ENCODE results near the gene TUSC1.
"Not testable (repeated sequence)": the region's sequence is repeated elsewhere in the genome, so short reads cannot be mapped to it uniquely, and the experiment has no call there.

Gene TUSC1

GRCh38 chr9:25681266-25681665 is 3.0 kb upstream of the TUSC1 start:
- H3K9ac ChIP-seq (ENCODE audit: low read length): no peak overlapping the region
- H3K4me1 ChIP-seq (ENCODE audit: control insufficient read depth, insufficient read depth, low read length): peaks cover 8% of the 10 kb centered on the region
- H3K4me3 ChIP-seq (ENCODE audit: low read length): no peak overlapping the region
- no peaks in the 10 kb centered on the region for H3K36me3 ChIP-seq (ENCODE audit: control insufficient read depth, insufficient read depth, low read length)
- H3K27me3 ChIP-seq (ENCODE audit: control insufficient read depth, insufficient read depth, low read length): no peaks in the 10 kb centered on the region
- H3K9me3 ChIP-seq (ENCODE audit: control insufficient read depth, low read length): no peaks in the 10 kb centered on the region

GRCh38 chr9:25678846-25679360 is 659 bp upstream of the TUSC1 start:
- H3K4me3 ChIP-seq (ENCODE audit: low read length): peak overlapping the region; percentile 58
- peak overlapping the region; percentile 91 for H3K9ac ChIP-seq (ENCODE audit: low read length)
- H3K4me1 ChIP-seq (ENCODE audit: control insufficient read depth, insufficient read depth, low read length): peaks cover 8% of the 10 kb centered on the region
- H3K36me3 ChIP-seq (ENCODE audit: control insufficient read depth, insufficient read depth, low read length): no peaks in the 10 kb centered on the region
- no peaks in the 10 kb centered on the region for H3K27me3 ChIP-seq (ENCODE audit: control insufficient read depth, insufficient read depth, low read length)
- H3K9me3 ChIP-seq (ENCODE audit: control insufficient read depth, low read length): no peaks in the 10 kb centered on the region

GRCh38 chr9:25677301-25678146 is 720 bp downstream of the TUSC1 start:
- Histone ChIP-seq H3K36me3 (ENCODE audit: control insufficient read depth, insufficient read depth, low read length) (no peaks in the 10 kb centered on the region), H3K9me3 (ENCODE audit: control insufficient read depth, low read length) (no peaks in the 10 kb centered on the region), H3K4me3 (ENCODE audit: low read length) (peak overlapping the region; percentile 42), H3K27me3 (ENCODE audit: control insufficient read depth, insufficient read depth, low read length) (no peaks in the 10 kb centered on the region), H3K4me1 (ENCODE audit: control insufficient read depth, insufficient read depth, low read length) (peaks cover 8% of the 10 kb centered on the region), H3K9ac (ENCODE audit: low read length) (peak overlapping the region; percentile 91)

GRCh38 chr9:25675858-25676257 is 2.4 kb downstream of the TUSC1 start:
- H3K4me1 ChIP-seq (ENCODE audit: control insufficient read depth, insufficient read depth, low read length); H3K36me3 ChIP-seq (ENCODE audit: control insufficient read depth, insufficient read depth, low read length); H3K4me3 ChIP-seq (ENCODE audit: low read length); H3K27me3 ChIP-seq (ENCODE audit: control insufficient read depth, insufficient read depth, low read length); H3K9me3 ChIP-seq (ENCODE audit: control insufficient read depth, low read length); H3K9ac ChIP-seq (ENCODE audit: low read length): not testable (repeated sequence)

GRCh38 chr9:25658571-25658970 is 19.7 kb downstream of the TUSC1 start:
- Histone ChIP-seq H3K9ac (ENCODE audit: low read length) (no peak overlapping the region), H3K4me3 (ENCODE audit: low read length) (no peak overlapping the region), H3K4me1 (ENCODE audit: control insufficient read depth, insufficient read depth, low read length) (no peaks in the 10 kb centered on the region), H3K9me3 (ENCODE audit: control insufficient read depth, low read length) (no peaks in the 10 kb centered on the region), H3K27me3 (ENCODE audit: control insufficient read depth, insufficient read depth, low read length) (no peaks in the 10 kb centered on the region), H3K36me3 (ENCODE audit: control insufficient read depth, insufficient read depth, low read length) (no peaks in the 10 kb centered on the region)

- no peaks in the 10 kb centered on the region for H3K36me3 ChIP-seq (ENCODE audit: control insufficient read depth, insufficient read depth, low read length)
- H3K27me3 ChIP-seq (ENCODE audit: control insufficient read depth, insufficient read depth, low read length): no peaks in the 10 kb centered on the region
- H3K9me3 ChIP-seq (ENCODE audit: control insufficient read depth, low read length): no peaks in the 10 kb centered on the region
- no peak overlapping the region for H3K4me3 ChIP-seq (ENCODE audit: low read length)
- no peaks in the 10 kb centered on the region for H3K4me1 ChIP-seq (ENCODE audit: control insufficient read depth, insufficient read depth, low read length)
- no peak overlapping the region for H3K9ac ChIP-seq (ENCODE audit: low read length)
These were observed 23.8 kb downstream of the TUSC1 start for GRCh38 chr9:25654417-25654816.

- H3K36me3 ChIP-seq (ENCODE audit: control insufficient read depth, insufficient read depth, low read length): no peaks in the 10 kb centered on the region
- no peak overlapping the region for H3K9ac ChIP-seq (ENCODE audit: low read length)
- H3K4me3 ChIP-seq (ENCODE audit: low read length): no peak overlapping the region
- no peaks in the 10 kb centered on the region for H3K27me3 ChIP-seq (ENCODE audit: control insufficient read depth, insufficient read depth, low read length)
- H3K4me1 ChIP-seq (ENCODE audit: control insufficient read depth, insufficient read depth, low read length): no peaks in the 10 kb centered on the region
- no peaks in the 10 kb centered on the region for H3K9me3 ChIP-seq (ENCODE audit: control insufficient read depth, low read length)
These were observed 30.1 kb downstream of the TUSC1 start for GRCh38 chr9:25648116-25648515.

- Histone ChIP-seq H3K27me3 (ENCODE audit: control insufficient read depth, insufficient read depth, low read length) (no peaks in the 10 kb centered on the region), H3K9ac (ENCODE audit: low read length) (no peak overlapping the region), H3K36me3 (ENCODE audit: control insufficient read depth, insufficient read depth, low read length) (no peaks in the 10 kb centered on the region), H3K4me1 (ENCODE audit: control insufficient read depth, insufficient read depth, low read length) (no peaks in the 10 kb centered on the region), H3K4me3 (ENCODE audit: low read length) (no peak overlapping the region), H3K9me3 (ENCODE audit: control insufficient read depth, low read length) (no peaks in the 10 kb centered on the region)
These were observed 42.2 kb downstream of the TUSC1 start for GRCh38 chr9:25636026-25636425.

GRCh38 chr9:25629231-25629630 is 49.0 kb downstream of the TUSC1 start:
- H3K4me3 ChIP-seq (ENCODE audit: low read length): no peak overlapping the region

More at GRCh38 chr9:25629231-25629630, 49.0 kb downstream of the TUSC1 start:
- H3K4me1 ChIP-seq (ENCODE audit: control insufficient read depth, insufficient read depth, low read length): no peaks in the 10 kb centered on the region
- no peaks in the 10 kb centered on the region for H3K9me3 ChIP-seq (ENCODE audit: control insufficient read depth, low read length)
- no peak overlapping the region for H3K9ac ChIP-seq (ENCODE audit: low read length)
- H3K27me3 ChIP-seq (ENCODE audit: control insufficient read depth, insufficient read depth, low read length): no peaks in the 10 kb centered on the region
- no peaks in the 10 kb centered on the region for H3K36me3 ChIP-seq (ENCODE audit: control insufficient read depth, insufficient read depth, low read length)
